Activated CD8-positive, alpha-beta T cell treated with anti-CD3 and anti-CD28 coated beads for 36 hours (primary cell): ENCODE data around the gene CLDN14. TPM values are rescaled to one million over a fixed set of nuclear protein-coding genes. Genes with fewer than 3 reads are reported as not detected.

Experiments
- ATAC-seq: fragments of 200-7000 bp; cut with Tn5 transposase; one replicate; pipeline ENCODE4 v1.10.0; 2021; ENCODE audit warnings: mild to moderate bottlenecking, moderate library complexity
- CTCF ChIA-PET: fragments of 350-600 bp; sonication (Branson Sonifier 250); formaldehyde crosslinking; loops from one replicate; lab custom pipeline; 2021; ENCODE audit warnings: antibody characterized with exemption; lab: Charles Lee
- POLR2A ChIA-PET: fragments of 350-600 bp; sonication (Branson Sonifier 250); formaldehyde crosslinking; loops from one replicate; lab custom pipeline; 2021; ENCODE audit warnings: antibody characterized with exemption; lab: Charles Lee
- DNase-seq: peaks from one replicate; pipeline ENCODE4 v3.0.0-alpha.2; 2020
- H3K27ac Mint-ChIP-seq: one replicate; pipeline ENCODE4 v1.8.0; 2021; ENCODE audit warnings: mild to moderate bottlenecking, mixed read lengths
- H3K27me3 Mint-ChIP-seq: one replicate; pipeline ENCODE4 v1.8.0; 2021; ENCODE audit warnings: mixed read lengths
- H3K36me3 Mint-ChIP-seq: one replicate; pipeline ENCODE4 v1.8.0; 2021; ENCODE audit warnings: low read depth, mixed read lengths
- H3K4me1 Mint-ChIP-seq: one replicate; pipeline ENCODE4 v1.8.0; 2021; ENCODE audit warnings: low read depth, mixed read lengths
- H3K4me3 Mint-ChIP-seq: one replicate; pipeline ENCODE4 v1.8.0; 2021; ENCODE audit warnings: mild to moderate bottlenecking, moderate library complexity, mixed read lengths
- H3K9me3 Mint-ChIP-seq: one replicate; pipeline ENCODE4 v1.8.0; 2021; ENCODE audit warnings: mixed read lengths
- intact Hi-C: fragments of 100-400 bp; cut with micrococcal nuclease; formaldehyde crosslinking; loops from one replicate; pipeline ENCODE4 v1.10.0; 2022
- total RNA-seq, 2 experiments: library from RNA; stranded (reverse); gene quantifications; one replicate each; pipeline ENCODE4 v1.2.3, GENCODE V29; 2021
- TF ChIP-seq, protein P1 (sequence below): fragments of 200-600 bp; IDR thresholded peaks from one replicate; pipeline ENCODE4 v1.8.0; 2022; ENCODE audit warnings: antibody characterized with exemption, mild to moderate bottlenecking

Gene CLDN14
- total RNA-seq, 2 experiments from 2014 or later = not detected

DNA sequence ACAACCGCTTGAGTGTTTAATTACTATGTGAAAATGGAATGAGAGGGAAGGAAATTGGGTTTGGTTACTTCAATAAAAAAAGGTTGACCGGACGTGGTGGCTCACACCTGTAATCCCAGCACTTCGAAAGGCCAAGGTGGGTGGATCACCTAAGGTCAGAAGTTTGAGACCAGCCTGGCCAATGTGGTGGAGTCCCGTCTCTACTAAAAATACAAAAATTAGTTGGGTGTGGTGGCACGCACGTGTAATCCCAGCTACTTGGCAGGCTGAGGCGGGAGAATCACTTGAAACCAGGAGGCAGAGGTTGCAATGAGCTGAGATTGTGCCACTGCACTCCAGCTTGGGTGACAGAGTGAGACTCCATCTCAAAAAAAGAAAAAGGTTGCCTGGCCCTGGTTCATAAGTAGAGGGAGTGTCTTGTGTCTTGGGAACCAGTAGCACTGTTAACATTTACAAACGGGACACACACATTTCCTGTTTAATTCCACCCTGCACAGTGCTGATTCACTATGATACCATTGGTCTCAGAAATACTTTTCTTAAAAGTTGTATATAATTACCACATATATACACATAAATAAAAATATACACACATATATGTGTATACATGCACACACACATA lies 27.6 kb upstream of the CLDN14 start:
- Mint-ChIP-seq H3K27me3 (no peaks in the 10 kb centered on the region), H3K36me3 (no peaks in the 10 kb centered on the region), H3K4me1 (peaks cover 11% of the 10 kb centered on the region), H3K27ac (no peak overlapping the region), H3K9me3 (no peaks in the 10 kb centered on the region), H3K4me3 (no peak overlapping the region)
- intact Hi-C loops = no loop called here
- POLR2A ChIA-PET = no interaction called here
- CTCF ChIA-PET = no interaction called here
- ATAC-seq (no peak), DNase-seq (no peak)
- TF ChIP-seq, protein P1, sequence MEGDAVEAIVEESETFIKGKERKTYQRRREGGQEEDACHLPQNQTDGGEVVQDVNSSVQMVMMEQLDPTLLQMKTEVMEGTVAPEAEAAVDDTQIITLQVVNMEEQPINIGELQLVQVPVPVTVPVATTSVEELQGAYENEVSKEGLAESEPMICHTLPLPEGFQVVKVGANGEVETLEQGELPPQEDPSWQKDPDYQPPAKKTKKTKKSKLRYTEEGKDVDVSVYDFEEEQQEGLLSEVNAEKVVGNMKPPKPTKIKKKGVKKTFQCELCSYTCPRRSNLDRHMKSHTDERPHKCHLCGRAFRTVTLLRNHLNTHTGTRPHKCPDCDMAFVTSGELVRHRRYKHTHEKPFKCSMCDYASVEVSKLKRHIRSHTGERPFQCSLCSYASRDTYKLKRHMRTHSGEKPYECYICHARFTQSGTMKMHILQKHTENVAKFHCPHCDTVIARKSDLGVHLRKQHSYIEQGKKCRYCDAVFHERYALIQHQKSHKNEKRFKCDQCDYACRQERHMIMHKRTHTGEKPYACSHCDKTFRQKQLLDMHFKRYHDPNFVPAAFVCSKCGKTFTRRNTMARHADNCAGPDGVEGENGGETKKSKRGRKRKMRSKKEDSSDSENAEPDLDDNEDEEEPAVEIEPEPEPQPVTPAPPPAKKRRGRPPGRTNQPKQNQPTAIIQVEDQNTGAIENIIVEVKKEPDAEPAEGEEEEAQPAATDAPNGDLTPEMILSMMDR = no peak

DNA sequence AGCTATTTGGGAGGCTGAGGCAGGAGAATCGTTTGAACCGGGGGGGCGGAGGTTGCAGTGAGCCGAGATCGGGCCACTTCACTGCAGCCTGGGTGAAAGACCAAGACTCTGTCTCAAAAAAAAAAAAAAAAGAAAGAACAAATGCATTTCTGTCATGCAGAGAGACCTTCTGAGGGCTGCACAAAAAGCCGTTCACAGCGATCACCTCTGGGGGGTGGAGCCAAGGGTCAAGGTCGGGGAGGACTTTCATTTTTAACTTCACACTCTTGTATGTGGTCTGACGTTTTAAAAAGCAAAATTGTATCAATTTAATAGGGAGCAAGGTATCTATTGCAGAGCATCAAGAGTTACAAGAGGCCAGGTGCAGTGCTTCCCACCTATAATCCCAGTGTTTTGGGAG lies 26.6 kb upstream of the CLDN14 start:
- ChIA-PET CTCF (no interaction called here), POLR2A (no interaction called here)
- no peaks in the 10 kb centered on the region for H3K36me3 Mint-ChIP-seq
- TF ChIP-seq, protein P1 = no peak
- H3K27me3 Mint-ChIP-seq = no peaks in the 10 kb centered on the region
- intact Hi-C loops = no loop called here
- H3K27ac Mint-ChIP-seq = no peak overlapping the region
- H3K4me3 Mint-ChIP-seq = no peak overlapping the region
- DNase-seq = no peak
- H3K4me1 Mint-ChIP-seq = peaks cover 7% of the 10 kb centered on the region
- no peaks in the 10 kb centered on the region for H3K9me3 Mint-ChIP-seq
- ATAC-seq = no peak

DNA sequence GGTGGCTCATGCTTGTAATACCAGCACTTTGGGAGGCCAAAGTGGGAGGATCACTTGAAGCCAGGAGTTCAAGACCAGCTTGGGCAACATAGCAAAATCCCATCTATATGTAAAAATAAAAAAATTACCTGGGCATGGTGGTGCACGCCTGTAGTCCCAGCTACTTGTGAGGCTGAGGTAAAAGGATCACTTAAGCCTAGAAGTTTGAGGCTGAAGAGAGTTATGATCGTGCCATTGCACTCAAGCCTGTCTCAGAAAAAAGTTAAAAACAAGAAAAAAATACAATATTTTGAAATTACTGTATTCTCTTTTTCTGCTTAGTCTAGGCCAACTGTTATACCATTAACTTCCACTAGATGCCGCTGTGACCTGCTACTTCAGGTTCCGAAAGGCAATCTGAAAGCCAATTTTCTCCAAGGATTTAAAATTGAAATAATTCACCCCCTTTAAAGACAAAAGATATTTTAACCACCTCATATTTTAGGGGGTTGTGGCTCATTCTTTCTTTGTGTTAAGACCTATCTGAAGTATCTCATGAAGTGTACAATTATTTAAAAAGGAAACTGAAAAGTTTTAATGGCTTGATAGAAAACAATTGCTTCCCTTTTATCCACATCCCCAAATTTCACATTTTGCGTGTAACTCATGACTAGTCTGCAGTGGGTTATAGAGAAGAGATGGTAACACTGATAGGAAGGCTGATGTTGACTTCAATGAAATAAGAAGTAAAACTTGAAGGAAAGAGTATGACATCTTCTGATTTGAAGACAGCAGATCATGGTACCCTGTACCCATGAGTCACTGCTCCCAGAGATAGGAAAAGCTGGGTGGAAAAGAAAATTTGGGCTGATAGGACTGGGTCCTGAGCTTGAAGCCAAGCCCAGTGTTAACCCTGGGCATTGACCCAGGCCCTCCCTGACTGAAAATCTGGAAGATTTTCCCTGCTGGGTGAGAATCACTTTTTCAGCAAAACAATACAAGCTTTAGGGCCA lies 24.4 kb upstream of the CLDN14 start:
- Mint-ChIP-seq H3K27ac (no peak overlapping the region), H3K36me3 (no peaks in the 10 kb centered on the region), H3K4me3 (no peak overlapping the region), H3K27me3 (no peaks in the 10 kb centered on the region), H3K4me1 (no peaks in the 10 kb centered on the region), H3K9me3 (no peaks in the 10 kb centered on the region)
- no peak for ATAC-seq
- POLR2A ChIA-PET = no interaction called here
- TF ChIP-seq, protein P1 = peak; percentile 96
- CTCF ChIA-PET = interaction anchor here (0.7 to 4.3 kb wide), 14 partner anchors 11 to 435 kb away, joined by 3 to 20 read pairs (median 4); no protein-coding TSS in a partner anchor
- intact Hi-C loops = loop anchor here (5.0 kb wide), 2 partner anchors 83 to 423 kb away; no protein-coding TSS in a partner anchor
- peak; percentile 52 for DNase-seq

DNA sequence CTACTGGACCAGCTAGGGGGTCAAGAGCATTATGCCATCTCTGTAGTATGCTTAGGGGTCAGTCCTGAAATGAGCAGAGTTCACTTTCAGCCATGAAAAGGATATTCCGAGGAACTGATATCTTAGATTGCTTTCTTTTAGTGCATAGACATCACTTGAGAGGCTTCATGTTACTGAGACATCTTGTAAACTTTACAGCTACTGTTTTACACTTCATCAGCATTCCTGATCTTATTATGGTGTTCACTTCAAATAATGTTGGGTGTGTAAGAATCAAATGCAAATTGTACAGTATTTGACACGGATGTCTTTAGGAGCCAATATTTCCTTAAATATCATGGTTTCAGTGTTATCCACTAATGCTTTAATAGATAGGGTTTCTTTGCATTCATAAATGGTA lies 22.4 kb upstream of the CLDN14 start:
- TF ChIP-seq, protein P1 = no peak
- H3K4me1 Mint-ChIP-seq = no peaks in the 10 kb centered on the region
- H3K9me3 Mint-ChIP-seq = no peaks in the 10 kb centered on the region
- ChIA-PET CTCF (interaction anchor here (1.3 to 4.3 kb wide), 3 partner anchors 9 to 422 kb away, joined by 3 to 20 read pairs (median 3); no protein-coding TSS in a partner anchor), POLR2A (interaction anchor here (0.6 kb wide), 1 partner anchor 9 kb away, joined by 3 read pairs; no protein-coding TSS in a partner anchor)
- intact Hi-C loops = loop anchor here (5.0 kb wide), 2 partner anchors 85 to 425 kb away; no protein-coding TSS in a partner anchor
- H3K36me3 Mint-ChIP-seq = no peaks in the 10 kb centered on the region
- H3K27ac Mint-ChIP-seq = no peak overlapping the region
- no peak for DNase-seq
- ATAC-seq = no peak
- no peaks in the 10 kb centered on the region for H3K27me3 Mint-ChIP-seq
- H3K4me3 Mint-ChIP-seq = no peak overlapping the region
